GM18870 (cell line): ENCODE measurements around the gene CENPH.
"Not testable (repeated sequence)": the region's sequence is repeated elsewhere in the genome, so short reads cannot be mapped to it uniquely, and the experiment has no call there.

ENCODE experiments used
- ATAC-seq: cut with Tn5 transposase; IDR thresholded peaks from one replicate; pipeline ENCODE4 v1.9.1; 2021; ENCODE audit warnings: moderate library complexity; ENCODE audit not compliant: unreplicated experiment

CENPH gene

GRCh38 chr5:69189162-69190086, at the start of gene CENPH:
CENPH (plus strand) TSS chr5:69189583; CDS start chr5:69189635, 52 bp downstream.
- peak; percentile 81 for ATAC-seq

- not testable (repeated sequence) for ATAC-seq
These were observed 49.1 kb upstream of the CENPH start for GRCh38 chr5:69140239-69140638.

GRCh38 chr5:69140827-69141226, 48.6 kb upstream of the CENPH start:
- no peak for ATAC-seq

GRCh38 chr5:69148576-69148975, 40.8 kb upstream of the CENPH start:
- not testable (repeated sequence) for ATAC-seq

GRCh38 chr5:69148981-69149675, 40.3 kb upstream of the CENPH start:
- no peak for ATAC-seq

GRCh38 chr5:69149676-69150010, 39.7 kb upstream of the CENPH start:
- ATAC-seq = no peak

GRCh38 chr5:69152731-69153130, 36.7 kb upstream of the CENPH start:
- no peak for ATAC-seq

- ATAC-seq = no peak
These were observed 32.9 kb upstream of the CENPH start for GRCh38 chr5:69156456-69156855.

- ATAC-seq = no peak
These were observed 31.3 kb upstream of the CENPH start for GRCh38 chr5:69158039-69158438.

- ATAC-seq = no peak
These were observed 28.7 kb upstream of the CENPH start for GRCh38 chr5:69160651-69161050.

GRCh38 chr5:69166686-69167492, 22.5 kb upstream of the CENPH start, which contains the start of gene CCNB1:
CCNB1 (plus strand) TSS chr5:69167150; CDS start chr5:69167263, 113 bp downstream.
- ATAC-seq = peak; percentile 98

GRCh38 chr5:69167493-69167855, 21.9 kb upstream of the CENPH start:
- no peak for ATAC-seq

GRCh38 chr5:69167929-69168328, 21.5 kb upstream of the CENPH start:
- ATAC-seq = no peak

GRCh38 chr5:69170495-69170894, 18.9 kb upstream of the CENPH start:
- ATAC-seq = no peak

- no peak for ATAC-seq
These were observed 18.4 kb upstream of the CENPH start for GRCh38 chr5:69170969-69171368.

GRCh38 chr5:69181659-69182293, 7.6 kb upstream of the CENPH start:
- ATAC-seq = not testable (repeated sequence)

GRCh38 chr5:69184621-69185020, 4.8 kb upstream of the CENPH start:
- ATAC-seq = no peak

- no peak for ATAC-seq
These were observed 2.0 kb upstream of the CENPH start for GRCh38 chr5:69187342-69187741.

GRCh38 chr5:69188811-69189161, 597 bp upstream of the CENPH start:
- no peak for ATAC-seq

- no peak for ATAC-seq
These were observed 13.1 kb downstream of the CENPH start for GRCh38 chr5:69202497-69202896.
